Fibroblast of skin of scalp (primary cell): ENCODE measurements around the gene FAAH.

Experiments used
- DNase-seq: peaks from one replicate; pipeline ENCODE4 v3.0.0-alpha.2; 2013

Gene FAAH

DNA sequence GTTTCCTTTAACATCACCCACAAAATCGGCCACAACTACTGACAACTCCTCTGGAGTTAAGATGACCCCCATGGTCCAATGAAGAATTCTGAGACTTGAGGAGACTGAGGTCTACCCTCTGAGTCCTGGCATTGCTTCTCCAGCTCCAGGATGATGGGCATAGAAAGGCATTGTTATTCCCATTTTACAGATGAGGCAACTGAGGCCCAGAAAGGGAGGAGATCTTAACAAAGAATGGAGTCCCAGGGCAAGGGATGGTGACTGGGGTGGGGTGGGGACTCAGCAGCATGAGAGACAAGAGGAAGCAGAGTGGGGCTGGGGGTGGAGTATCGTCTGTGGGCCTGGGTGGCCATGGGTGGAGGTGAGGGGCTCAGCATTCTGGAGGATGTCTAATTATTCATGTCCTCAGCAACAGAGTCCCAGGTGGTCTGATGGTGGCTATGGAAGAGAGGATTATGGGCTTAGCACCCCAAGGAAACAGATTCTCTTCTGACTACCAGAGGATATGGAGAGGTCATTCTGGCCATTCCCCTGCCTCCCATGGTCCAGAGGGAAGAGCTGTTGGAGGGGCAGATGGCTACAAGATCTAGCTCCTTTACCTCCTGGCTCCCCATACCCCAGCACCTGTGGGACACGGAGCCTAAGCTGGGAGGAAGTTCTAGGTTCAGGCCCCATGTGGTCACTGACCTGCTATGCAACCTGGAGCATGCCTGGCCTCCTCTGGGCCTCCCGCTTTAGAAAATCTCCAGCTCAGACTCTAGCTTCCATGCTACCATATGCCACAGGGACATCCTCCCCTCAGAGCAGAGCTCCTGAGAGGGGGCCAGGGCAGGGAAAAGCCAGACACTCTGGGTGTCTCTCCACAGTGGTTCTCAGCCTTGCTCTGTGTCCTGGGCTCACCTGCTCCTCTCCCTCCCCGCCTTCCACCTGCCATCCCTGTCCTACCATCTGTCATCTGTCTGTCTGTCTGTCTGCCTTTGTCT, 58.1 kb downstream of the FAAH start:
- no peak for DNase-seq

DNA sequence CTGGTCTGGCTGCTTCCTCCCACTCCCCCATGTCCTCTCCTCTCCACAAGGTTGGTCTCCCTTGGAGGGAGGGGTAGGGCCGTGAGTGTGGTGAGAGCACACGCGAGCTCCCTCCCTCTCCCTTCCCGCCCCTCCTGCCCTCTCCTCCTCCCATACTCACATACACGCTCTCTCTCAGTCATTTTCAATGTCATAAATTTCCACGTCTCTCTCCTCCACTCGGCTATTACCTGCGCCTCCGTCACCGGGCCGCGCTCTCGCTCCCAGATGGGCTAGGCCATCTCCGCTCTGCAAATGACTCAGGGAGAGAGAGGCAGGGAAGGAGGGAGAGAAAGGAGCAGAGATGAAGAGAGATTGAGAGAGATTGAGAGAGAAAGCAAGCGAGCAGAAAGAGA, 58.8 kb downstream of the FAAH start:
- no peak for DNase-seq

DNA sequence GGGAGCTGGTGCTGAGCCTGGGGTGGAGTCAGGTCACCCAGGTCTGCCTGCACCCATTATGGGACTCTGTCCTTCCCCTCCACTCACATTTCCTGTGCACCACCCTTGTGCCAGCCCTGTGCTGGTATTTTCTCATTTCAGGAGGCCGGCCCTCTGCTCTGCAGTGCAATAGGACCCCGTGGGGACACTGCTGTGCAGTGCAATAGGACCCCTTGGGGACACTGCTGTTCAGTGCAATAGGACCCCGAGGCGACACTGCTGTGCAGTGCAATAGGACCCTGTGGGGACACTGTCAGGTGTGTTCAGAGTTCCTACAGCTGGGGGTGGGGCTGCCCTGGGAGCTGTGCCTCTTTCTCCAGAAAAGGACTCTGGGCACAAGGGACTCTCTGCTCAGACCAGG, 59.3 kb downstream of the FAAH start:
- DNase-seq = no peak

DNA sequence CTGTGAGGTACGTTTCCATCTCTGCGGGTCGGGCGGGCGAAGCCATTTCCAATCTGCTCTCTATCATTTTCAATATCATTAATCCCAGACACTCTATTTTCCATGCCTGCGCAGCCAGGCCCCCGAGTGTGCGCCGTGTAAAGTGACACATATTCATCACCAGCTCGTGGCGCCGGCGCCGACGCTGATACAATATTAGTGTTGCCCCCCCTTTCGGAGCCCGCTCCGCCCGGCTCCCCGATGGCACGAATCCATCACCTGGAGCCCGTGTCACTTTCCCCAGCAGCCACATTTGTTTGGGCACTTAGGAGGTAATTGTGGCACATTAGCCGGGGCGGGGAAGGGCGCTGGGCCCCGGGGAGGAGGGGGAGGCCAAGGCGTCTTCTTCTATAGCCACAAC, 61.8 kb downstream of the FAAH start:
- no peak for DNase-seq

DNA sequence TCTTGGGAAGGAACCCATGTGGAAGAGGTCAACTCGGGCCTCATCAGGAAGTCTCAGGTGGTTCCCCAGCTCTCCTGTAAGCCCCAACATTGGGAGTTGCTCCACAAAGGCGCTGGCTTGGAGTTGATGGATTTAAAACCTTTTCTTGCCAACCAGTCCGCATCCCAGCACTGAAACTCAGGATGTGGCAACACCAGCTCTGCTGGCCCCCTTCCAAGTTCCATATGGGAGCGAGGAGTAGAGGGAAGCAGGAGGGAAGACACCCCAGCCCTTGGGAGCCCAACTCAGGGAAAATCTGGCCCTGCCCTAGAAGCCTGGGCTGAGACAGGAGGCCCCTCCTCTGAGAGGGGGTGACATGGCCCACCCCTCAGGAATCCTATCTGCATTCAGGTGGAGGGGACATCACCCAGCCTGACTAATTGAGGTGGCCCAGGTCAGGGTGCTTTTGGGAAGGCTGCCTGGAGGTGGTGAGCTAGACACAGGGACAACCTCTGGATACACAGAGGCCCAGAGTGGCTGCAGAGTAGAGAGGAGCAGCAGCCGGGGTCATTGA, 62.4 kb downstream of the FAAH start:
- no peak for DNase-seq

DNA sequence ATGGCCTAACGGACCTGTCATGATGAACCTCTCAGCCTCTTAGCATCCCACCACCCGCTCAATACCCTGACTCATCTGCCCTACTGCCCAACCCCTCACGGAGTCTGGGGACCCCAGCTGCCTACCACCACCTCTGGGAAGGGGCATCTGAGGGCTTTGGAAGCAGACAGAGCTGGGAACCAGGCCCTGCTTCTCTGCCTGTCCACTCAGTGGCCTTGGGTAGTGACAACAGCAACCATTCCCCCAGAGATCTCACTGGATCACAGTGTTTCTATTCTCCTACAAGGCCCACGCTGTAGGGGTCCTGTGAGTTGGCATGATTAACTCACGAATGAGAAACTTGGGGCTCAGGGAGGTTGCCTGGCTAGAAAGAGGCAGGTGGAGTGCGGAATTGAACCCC, 63.1 kb downstream of the FAAH start:
- no peak for DNase-seq

DNA sequence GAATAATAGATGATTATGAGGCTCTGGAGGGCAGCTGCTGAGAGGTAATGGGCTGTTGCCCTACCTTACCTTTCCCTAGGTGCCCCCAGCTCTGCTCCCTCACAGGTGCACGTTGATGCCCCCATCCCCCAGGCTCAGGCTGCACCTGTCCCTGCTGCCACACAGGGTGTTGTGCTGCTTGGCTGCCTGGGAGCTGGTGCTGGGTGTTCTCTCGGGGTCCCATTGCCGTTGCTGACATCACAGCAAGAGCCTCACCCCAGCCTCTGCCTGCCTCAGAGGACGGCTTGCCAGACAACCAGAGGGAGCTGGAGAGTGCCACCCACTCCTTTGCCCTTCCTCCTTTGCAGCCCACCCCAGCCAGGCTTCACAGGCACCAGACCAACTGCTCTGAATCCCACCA, 64.1 kb downstream of the FAAH start:
- DNase-seq = no peak

DNA sequence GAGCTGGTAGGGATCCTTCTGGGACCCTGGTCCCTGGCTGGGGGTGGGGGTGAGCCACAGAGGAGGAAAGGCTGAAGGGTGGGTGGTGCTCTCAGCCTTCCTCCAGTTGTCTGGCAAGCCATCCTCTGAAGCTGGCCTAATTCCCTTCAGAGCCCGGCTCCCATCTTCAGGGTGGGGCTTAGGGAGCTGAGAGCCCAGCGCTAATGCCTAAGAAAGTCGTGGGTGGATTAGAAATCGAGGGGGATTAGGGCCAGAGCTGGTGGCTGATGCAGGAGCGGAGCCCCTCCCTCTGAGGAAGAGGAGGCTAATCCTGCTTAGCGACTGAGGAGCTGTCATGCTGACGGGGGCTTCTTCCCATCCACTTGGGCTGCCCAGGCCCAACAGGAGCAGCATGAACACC, 64.7 kb downstream of the FAAH start:
- no peak for DNase-seq

DNA sequence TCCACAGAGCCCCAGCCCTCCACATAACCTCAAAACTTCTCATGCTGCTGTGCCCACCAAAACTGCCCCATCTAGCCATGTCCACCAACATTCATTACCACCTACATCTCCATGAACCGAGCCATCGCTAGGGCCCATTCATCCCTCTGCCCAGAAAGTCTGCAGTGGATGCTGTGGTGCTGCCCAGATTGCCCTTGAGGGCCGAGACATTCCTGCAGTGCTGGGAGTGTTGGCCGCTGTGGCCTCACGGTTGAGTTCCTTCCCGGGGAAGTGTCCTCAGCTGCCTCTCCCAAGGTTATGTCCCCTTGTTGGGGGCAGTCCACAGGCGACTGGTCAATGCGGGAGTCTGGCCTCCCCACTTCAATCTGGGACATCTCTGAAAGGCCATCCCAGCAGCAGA, 65.2 kb downstream of the FAAH start:
- DNase-seq = no peak

DNA sequence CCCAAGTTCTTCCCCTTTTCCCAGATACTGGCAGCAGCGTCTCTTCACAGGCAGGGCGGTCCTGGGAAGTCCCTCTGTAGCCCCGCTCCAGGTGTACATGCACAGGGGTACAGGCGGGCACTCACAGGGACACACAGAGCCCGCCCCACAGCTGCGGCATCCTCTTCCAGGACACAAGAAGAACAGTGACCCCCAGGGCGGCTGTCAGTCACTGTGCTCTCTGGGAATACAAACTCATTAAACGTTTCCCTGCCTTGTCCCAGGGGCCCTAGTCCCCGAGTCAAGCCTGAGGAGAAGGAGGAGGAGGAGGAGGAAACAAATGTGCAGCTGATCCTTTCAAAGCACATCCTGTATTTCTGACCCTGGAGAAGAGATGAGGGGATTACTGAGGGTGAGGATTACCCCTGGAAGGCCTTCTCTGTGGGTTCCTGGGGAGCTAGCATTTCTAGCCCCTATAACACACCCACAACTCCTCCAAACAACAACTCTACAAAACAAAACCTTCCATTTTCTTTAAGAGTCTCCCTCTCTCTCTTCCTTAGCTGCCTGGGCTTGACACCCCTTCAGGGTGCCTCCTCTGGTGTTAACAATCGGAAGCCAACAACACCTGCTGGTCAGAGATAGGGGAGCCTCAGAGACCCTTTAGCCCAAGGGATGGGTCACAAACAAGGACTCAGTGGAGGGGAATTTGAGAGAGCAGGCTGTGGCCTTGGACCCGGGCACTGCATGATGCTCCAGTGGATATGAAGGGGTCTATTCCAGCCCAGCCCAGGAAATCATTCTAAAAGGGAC, 67.1 kb downstream of the FAAH start:
- DNase-seq = no peak

DNA sequence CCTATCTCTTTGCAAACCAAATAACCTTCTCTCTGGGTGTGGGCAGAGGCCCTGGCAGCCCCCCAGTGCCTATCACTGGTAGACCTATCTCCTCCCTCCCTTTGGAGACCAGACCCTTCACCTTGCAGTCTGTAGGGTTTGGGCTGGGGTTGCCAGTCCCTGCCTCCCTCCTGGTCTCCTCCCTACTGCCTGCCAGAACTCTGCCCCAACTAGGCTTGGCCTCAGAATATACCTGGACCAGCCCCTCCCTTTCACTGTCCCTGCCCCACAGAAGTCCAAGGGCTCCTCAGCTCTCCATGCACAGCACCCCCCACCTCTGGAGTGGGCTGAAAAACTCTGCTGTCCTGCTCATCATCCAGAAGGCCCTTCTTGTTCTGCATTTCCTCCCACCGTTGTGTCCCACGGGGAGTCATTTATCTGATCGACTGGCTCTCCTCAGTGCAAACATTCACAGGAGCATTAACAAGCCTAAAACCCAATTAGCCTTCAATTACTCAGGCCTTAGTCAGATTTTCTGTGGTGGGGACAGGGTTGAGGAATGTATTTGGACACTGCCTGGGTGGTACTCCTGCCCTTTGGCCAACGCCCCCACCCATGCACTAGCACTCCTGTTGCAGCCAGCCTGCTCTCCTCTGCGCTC, 67.8 kb downstream of the FAAH start:
- DNase-seq = no peak
